Adipose tissue (tissue), 3 donors: ENCODE data around the gene PLCZ1. TPM values are rescaled to one million over a fixed set of nuclear protein-coding genes. Genes with fewer than 3 reads are reported as not detected.
"Not testable (repeated sequence)": the region's sequence is repeated elsewhere in the genome, so short reads cannot be mapped to it uniquely, and the experiment has no call there.

ENCODE experiments used
- H3K27ac ChIP-seq: one replicate; pipeline ENCODE4 v1.5.1; 2013; ENCODE audit warnings: low read depth, low read length
- WGBS, 3 donors: extraction: QIAGEN DNeasy Blood & Tissue Kit; methylation state at CpG; one replicate each; pipeline ENCODE4 v1.1.7; 2013; 5-methylcytosine and 5-hydroxymethylcytosine counted together
- polyA plus RNA-seq, 3 donors: library from polyadenylated mRNA; stranded (reverse); fragments of 200-250 nt; gene quantifications; one replicate each; pipeline ENCODE4 v1.2.3, GENCODE V29; 2013
- donor health status: healthy with polysubstance abuse.
- donor health status: Bipolar disorder and iron deficiency.
- donor health status: healthy.

PLCZ1 gene, protein sequence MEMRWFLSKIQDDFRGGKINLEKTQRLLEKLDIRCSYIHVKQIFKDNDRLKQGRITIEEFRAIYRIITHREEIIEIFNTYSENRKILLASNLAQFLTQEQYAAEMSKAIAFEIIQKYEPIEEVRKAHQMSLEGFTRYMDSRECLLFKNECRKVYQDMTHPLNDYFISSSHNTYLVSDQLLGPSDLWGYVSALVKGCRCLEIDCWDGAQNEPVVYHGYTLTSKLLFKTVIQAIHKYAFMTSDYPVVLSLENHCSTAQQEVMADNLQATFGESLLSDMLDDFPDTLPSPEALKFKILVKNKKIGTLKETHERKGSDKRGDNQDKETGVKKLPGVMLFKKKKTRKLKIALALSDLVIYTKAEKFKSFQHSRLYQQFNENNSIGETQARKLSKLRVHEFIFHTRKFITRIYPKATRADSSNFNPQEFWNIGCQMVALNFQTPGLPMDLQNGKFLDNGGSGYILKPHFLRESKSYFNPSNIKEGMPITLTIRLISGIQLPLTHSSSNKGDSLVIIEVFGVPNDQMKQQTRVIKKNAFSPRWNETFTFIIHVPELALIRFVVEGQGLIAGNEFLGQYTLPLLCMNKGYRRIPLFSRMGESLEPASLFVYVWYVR
- not detected for polyA plus RNA-seq

DNA sequence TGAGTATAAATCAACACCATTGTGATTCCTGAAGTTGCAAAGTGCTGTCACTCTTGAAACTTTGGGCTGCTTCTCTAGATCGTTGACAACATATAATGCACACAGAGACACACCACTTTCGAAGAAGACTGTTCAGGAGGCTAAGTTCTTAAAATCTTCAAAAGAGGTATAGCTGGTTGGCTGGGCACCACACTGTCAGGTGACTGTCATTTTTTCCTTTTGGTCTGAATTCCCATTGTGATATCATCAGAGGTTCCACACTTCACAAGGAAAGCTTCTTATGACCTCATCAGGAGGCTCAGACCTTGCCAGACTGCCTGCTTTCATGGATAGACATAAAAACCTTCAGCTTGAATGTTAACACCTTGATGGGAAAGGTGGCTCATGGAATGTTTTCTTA is at the start of gene PLCZ1, which contains the start of gene CAPZA3:
Gene PLCZ1 (minus strand): TSS at position 194 of the 400 bp plus-strand sequence. CDS start 641 bp downstream, outside the sequence.
Gene CAPZA3 (plus strand): TSS at position 301 of the 400 bp plus-strand sequence. CDS start 150 bp downstream, outside the sequence.
- WGBS, 3 donors, result 69 to 88% (median 86%) methylated on average over 2 of the region's 2 CpGs
- no peak within 1 kb of the TSS for H3K27ac ChIP-seq

DNA sequence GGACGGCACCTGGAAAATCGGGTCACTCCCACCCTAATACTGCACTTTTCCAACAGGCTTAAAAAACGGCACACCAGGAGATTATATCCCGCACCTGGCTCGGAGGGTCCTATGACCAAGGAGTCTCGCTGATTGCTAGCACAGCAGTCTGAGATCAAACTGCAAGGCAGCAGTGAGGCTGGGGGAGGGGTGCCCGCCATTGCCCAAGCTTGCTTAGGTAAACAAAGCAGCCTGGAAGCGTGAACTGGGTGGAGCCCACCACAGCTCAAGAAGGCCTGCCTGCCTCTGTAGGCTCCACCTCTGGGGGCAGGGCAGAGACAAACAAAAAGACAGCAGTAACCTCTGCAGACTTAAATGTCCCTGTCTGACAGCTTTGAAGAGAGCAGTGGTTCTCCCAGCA is 47.7 kb upstream of the PLCZ1 start:
- WGBS, 3 donors, result 82 to 93% (median 92%) methylated on average over 8 of the region's 8 CpGs
- H3K27ac ChIP-seq, result not testable (repeated sequence)

DNA sequence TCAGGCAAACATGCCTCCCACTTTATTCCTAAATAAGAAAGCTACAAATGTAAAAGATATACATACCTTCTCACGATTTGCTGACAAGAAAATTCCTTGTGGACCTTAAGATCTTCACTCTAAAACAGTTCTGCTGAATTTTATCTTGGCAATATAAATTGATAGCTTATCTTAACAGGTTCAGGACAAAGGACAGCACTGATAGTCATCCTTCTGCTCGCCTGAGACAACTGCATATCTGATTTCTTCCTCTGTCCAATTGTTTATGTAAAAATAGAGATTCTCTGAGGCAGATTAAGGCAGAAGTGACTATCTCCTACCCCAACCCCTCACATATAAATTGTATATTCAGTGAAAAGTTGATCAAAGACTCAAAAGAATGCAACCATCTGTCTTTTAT is 45.0 kb upstream of the PLCZ1 start:
- 32 to 71% (median 54%) methylated on average over 2 of the region's 2 CpGs for WGBS, 3 donors
- no peak overlapping the region for H3K27ac ChIP-seq

DNA sequence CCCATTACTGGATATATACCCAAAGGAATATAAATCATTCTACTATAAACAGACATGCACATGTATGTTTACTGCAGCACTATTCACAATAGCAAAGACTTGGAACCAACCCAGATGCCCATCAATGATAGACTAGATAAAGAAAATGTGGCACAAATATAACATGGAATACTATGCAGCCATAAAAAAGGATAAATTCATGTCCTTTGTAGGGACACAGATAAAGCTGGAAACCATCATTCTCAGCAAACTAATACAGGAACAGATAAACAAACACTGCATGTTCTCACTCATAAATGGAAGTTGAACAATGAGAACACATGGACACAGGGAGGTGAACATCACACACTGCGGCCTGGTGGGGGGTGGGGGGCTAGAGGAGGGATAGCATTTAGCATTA is 28.7 kb upstream of the PLCZ1 start:
- H3K27ac ChIP-seq, result not testable (repeated sequence)
- 26 to 96% (median 79%) methylated on average over 1 of the region's 1 CpG for WGBS, 3 donors

DNA sequence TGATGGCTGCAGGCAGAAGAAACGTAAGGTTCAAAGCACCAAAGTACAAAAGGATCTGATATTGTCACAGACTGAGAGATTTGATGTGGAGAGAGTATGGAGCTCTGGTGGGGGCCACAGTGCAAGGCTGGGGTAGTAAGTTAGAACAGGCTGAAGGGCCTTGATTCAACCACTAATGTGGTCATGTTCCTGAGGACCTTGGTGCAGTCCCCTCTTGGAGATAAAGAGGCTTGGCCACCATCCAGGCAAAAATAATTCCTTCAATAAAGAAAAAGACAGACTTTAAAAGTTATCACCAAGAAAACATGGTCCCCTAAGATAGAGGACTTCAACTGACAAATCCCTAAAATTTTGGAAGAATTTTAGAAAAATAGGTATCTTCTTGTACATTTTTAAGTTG is 17.5 kb upstream of the PLCZ1 start:
- 60 to 89% (median 82%) methylated on average over 1 of the region's 1 CpG for WGBS, 3 donors
- no peak overlapping the region for H3K27ac ChIP-seq

DNA sequence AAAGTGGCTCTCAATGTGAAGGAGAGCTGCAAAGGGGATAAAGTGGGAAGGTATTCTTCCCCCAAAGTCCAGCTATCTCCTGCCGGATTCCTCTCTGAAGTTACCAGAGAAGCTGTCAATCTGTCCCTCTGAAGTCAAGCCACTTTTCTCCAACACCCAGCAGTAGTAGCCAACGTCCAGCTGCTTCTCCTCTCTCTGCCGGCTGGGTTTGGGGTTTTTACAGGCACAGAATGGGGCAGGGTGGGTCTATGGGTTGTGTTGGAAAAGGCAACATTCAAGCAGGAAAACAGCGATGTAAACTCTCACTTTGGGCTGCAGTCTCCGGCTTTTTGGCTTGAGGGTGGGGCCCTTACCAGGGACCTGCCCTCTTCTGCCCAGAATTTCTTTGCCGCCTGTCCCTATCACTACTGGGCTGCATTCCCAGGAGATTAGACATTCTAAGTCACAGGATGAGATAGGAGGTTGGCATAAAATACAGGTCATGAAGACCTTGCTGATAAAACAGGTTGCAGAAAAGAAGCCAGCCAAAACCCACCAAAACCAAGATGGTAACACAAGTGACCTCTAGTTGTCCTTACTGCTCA is 16.4 kb upstream of the PLCZ1 start:
- WGBS, 3 donors, result 63 to 74% (median 73%) methylated on average over 6 of the region's 6 CpGs
- no peak overlapping the region for H3K27ac ChIP-seq

DNA sequence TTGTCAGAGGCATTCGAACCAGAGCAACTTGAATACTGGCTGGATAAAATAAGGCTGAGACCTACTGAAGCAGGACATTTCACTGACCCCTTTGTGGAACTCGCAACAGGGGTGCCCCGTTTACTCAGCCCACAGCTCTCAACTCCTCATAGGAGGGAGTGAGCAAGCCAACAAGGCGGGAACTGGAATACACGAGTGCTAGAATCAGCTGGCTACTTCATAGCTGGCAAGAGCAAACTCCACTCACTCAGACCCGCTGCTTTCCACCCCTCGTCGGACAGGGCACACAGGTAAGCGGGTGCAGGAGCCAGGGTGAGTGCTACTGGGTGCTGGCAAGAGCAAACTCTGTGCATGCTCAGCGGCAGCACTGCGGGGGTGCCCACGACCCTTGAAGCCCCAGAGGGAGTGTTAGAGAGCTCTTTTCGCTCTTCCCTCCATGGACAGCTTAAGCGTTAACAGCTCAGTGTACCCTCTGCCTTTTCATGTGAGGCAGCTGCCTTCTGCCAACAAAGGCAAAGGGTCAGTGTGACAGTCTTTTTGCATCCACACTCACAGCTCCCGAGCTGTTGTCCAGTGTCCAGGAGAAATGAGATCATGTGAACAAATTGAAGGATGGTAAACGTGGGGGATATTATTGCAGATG is 15.8 kb upstream of the PLCZ1 start:
- H3K27ac ChIP-seq, result no peak overlapping the region

DNA sequence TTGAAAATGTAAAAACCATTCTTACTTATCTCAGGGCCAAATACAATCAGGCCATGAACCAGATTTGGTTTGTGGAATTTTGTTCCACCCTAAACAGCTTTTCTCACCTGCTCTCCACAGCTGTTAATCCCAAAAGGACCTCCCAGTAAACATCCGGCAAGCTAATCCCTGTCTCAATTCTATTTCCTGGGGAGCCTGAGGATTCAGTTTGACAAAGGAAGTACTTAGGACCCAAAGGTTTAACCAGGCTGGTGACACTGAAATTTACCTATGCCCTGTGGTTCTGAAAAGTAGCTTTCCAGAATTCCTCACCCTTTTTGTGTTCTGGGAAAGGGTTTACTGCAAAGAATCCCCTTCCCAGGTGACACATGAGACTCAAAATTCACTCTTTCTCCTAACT is 15.1 kb upstream of the PLCZ1 start:
- no peak overlapping the region for H3K27ac ChIP-seq
- 58 to 77% (median 75%) methylated on average over 1 of the region's 1 CpG for WGBS, 3 donors

More for the DNA sequence above, 15.8 kb upstream of the PLCZ1 start:
- WGBS, 3 donors, result 47 to 64% (median 58%) methylated on average over 16 of the region's 16 CpGs

DNA sequence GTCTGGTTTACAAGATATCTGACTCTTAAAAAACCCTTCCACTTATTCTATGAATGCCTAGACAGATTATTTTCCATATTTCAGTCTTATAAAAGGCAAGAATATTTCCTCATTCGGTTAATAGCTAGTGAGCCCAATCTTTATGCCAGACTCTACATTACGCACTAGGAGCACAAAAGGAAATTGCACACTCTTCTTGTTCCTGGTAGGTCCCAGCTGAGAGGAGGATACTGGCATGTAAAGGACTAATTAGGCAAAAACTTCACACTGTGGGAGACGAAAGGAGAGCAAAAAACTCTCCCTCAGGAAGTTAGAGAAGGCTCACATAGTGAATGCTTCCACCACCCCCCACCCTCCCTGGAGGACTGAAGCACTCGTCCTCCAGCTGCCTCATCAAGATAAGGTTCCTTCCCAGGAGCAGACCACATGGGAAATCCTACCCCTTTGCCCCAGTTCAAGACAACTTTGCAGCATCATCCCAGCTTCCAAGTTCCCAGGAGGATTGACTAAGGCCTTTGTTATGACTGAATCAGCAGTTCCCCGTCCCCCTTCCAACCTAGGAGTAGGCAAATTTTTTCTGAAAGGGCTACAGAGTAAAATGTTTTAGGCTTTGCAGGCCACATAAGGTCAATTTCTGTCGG is 14.6 kb upstream of the PLCZ1 start:
- 26 to 63% (median 39%) methylated on average over 6 of the region's 6 CpGs for WGBS, 3 donors
- H3K27ac ChIP-seq, result no peak overlapping the region

DNA sequence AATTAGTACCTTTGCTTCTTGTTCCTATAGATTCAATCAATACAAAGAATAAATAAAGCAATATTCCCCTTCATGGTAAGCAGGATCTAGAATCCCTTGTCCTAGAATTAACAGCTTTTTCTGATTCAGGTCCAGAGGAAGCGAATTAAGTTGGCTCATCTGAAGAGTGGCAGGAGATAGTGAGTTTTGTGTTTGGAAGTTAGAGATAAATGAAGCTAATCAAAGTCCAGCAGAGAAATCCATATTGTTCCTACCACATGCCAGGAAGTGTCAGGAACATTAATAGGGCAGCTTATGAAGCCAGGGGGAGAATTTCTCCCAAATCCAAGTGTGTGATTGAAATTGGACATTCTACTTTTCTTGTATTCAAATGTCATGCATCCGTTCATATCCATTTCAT is 14.1 kb upstream of the PLCZ1 start:
- whole genome bisulfite sequencing, 3 donors, result 68 to 74% (median 70%) methylated on average over 2 of the region's 2 CpGs
- H3K27ac ChIP-seq, result no peak overlapping the region

DNA sequence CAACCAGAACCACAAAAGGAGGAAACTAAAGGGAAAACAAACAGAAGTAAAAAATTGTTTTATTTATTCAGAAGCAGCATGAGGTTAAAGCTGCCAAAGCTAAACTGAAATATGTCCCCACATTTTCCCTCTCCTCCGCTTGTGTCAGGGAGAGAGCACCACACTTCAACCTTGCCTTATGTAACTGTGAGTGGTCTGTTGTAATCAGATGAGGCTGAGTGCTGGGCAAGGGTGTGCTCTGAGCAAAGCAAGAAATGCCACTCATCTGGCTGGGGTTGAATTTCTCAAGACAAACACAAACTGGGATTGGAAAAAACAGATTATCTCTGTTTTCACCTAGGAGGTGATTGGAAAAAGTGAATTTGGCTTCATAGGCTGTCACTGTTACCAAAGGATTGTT is 12.3 kb upstream of the PLCZ1 start:
- H3K27ac ChIP-seq, result no peak overlapping the region
- 63 to 78% (median 68%) methylated on average over 1 of the region's 1 CpG for WGBS, 3 donors

DNA sequence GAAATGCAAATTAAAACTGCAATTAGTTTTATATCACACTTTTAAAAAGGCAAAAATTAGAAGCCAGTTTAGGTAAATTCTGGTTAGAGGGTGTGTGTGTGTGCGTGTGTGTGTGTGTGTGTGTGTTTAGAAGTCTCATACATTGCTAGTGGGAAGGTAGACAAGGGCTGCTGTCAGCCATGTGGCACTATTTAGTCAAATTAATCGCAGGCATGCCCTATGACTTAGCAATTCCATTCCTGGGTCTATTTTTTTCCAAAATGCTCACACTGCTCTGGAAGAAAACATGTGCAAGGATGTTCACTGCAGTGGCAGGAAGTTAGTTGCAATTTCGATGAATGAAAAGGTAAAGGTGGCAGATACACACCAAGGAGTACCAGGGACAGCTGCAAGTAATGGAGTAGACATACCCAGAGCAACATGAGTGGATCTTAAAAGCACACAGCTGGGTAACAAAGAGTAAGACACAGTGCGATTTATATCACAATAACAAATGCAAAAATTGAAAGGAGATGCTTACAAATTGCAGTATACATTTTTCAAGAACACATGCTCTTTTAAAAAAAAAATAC is 11.7 kb upstream of the PLCZ1 start:
- no peak overlapping the region for H3K27ac ChIP-seq
- WGBS, 3 donors, result 70 to 82% (median 77%) methylated on average over 4 of the region's 4 CpGs

DNA sequence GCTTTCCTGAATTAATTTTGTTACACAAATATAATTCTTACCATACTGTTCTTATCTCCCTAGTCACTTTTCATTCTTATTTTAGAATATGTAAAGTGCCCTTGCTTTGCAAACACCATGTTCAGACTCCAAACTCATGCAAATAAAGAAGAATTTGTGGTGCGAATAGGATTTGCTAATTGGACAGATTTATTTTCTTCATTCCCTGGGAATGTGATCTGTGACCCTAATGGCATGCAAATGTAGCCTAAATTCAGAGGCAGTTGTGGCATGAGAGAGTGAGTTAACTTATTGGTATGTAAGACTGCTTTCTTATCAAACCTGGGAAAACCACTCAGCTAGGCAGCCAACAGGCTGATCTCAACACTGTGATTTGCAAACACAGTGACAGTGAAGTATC is 10.1 kb upstream of the PLCZ1 start:
- H3K27ac ChIP-seq, result no peak overlapping the region
- WGBS, 3 donors, result 58 to 68% (median 60%) methylated on average over 1 of the region's 1 CpG

DNA sequence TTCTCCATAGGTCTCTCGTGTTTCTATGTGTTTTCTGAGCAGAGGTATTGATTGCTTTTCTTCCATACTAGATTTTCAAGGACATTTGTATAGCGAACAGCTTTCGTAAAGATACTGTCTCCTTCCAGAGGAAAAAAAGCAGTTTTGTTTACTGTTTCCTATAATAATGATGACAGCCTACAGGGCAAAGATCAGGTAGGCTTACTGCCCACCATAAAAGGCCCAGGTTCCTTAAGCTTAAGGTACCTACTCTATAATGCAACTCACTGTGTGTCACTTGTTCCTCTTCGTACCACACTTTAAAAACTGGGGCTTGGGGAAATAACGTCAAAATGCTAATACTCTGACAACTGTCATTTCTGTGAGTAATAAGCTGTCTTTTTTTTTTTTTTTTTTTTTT is 6.7 kb downstream of the PLCZ1 start:
- H3K27ac ChIP-seq, result no peak overlapping the region
- WGBS, 3 donors, result 54 to 92% (median 85%) methylated on average over 5 of the region's 5 CpGs

DNA sequence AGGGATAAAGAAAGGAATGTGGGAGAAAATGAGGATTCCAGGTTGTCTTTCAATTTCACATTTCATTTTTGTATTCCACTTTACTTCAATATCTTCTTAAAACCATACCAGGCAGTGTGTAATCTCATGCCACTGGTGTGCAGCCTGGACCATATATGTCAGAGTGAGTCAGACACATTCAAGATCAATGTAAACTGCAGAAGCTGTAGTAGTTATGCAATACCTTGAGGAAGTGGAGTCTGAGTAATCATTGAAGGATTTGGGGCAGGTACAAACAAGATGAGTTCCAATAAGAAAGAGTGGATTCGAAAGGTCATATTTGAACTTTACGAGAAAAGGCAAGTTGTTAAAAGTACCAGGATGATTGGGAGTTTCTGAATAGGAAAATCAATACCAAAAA is 14.1 kb downstream of the PLCZ1 start:
- WGBS, 3 donors, result 81 to 96% (median 95%) methylated on average over 2 of the region's 2 CpGs
- H3K27ac ChIP-seq, result no peak overlapping the region

DNA sequence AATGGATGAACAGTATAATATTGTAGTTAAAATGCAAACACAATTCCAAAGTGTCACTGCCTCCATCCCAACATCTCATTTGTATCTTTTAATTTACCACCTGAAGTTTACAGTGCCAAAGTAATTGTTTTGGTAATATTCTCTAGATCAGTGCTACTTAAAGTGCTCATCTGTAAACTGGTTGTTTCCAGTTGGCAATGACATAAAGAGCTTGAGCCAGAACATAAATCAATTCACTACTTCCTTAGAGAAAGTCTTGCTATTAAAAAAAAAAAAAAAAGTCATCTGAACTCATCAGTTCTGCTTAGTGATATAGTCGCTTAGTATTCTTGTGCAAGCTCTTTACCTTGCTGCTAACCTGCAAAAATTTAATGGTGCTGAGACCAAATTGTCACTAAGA is 16.4 kb downstream of the PLCZ1 start:
- WGBS, 3 donors, result 63 to 86% (median 72%) methylated on average over 1 of the region's 1 CpG

DNA sequence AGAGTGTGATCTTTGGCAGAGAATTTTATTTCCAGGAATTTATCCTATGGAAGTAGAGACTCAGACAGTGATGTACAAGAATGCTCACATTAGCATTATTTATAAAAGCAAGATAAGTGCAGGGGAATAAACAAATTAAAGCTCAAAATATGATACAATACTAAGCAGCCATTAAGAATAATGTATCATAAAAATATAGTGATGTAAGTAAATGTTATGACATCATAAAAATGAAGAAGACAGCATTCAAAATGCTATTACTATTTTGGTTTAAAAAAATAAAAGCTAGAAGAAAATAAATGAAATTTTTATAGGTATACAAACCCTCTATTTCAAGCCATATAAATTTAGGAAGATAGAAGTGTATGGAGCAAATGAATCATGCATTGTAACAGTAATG is 17.1 kb downstream of the PLCZ1 start:
- H3K27ac ChIP-seq, result no peak overlapping the region

More for the DNA sequence above, 16.4 kb downstream of the PLCZ1 start:
- no peak overlapping the region for H3K27ac ChIP-seq

DNA sequence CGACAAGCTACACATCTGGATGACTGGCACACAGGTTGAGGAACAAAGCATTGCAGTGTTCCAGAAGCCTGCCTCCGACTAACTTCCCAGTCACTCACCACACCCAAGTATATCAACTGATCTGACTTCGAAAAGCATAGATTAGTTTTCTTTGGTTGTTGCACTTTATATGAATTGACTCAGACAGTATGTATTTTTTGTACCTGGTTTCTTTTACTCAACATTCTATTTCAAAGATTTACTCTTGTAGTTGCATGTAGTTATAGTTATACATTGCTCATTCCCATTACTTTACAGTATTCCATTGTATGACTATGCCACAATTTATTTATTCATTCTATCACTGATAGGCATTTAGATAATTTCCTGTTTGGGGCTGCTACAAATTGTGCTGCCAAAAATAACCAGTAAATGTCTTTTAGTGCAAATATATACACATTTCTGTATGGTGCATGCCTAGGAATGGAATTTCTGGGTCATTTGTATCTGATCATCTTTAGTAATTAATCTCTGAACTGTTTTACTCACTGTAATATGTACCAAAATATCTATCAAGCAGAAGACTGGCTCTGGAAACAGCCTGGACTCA is 17.8 kb downstream of the PLCZ1 start:
- H3K27ac ChIP-seq, result no peak overlapping the region
- WGBS, 3 donors, result 47 to 95% (median 63%) methylated on average over 3 of the region's 3 CpGs
